Measurements from ENCODE around the gene PCDH15. TPM values are rescaled to one million over a fixed set of nuclear protein-coding genes. Genes with fewer than 3 reads are reported as not detected.

Gene PCDH15
- total RNA-seq, 1 experiment from 2014 or later = 0.59 TPM

- CTCF ChIA-PET = no interaction called here
Measured at GRCh38 chr10:54660397-54660796, 140.6 kb downstream of the PCDH15 start.

GRCh38 chr10:54656643-54657042 is 144.4 kb downstream of the PCDH15 start:
- Mint-ChIP-seq H3K27me3 (ENCODE audit: low read depth) (no peaks in the 10 kb centered on the region), H3K27ac (no peak overlapping the region), H3K4me3 (no peak overlapping the region), H3K4me1 (peaks cover 3% of the 10 kb centered on the region), H3K9me3 (peaks cover 9% of the 10 kb centered on the region), H3K36me3 (no peaks in the 10 kb centered on the region)
- TF ChIP-seq ZNF396 (CRISPR knock-in tag; IDR thresholded peaks at IDR 0.05; ENCODE audit: borderline replicate concordance) (no peak), ZNF281 (CRISPR knock-in tag; IDR thresholded peaks at IDR 0.05) (no peak), CREM (CRISPR knock-in tag; IDR thresholded peaks at IDR 0.05) (no peak), E2F4 (CRISPR knock-in tag; IDR thresholded peaks at IDR 0.05; ENCODE audit: borderline replicate concordance, low read depth) (no peak), ZNF532 (CRISPR knock-in tag; IDR thresholded peaks at IDR 0.05; ENCODE audit: borderline replicate concordance) (no peak), RORB (CRISPR knock-in tag; IDR thresholded peaks at IDR 0.05) (no peak)
- DNase-seq (ENCODE audit: low spot score) = no peak
- POLR2A ChIA-PET = no interaction called here
- no peak for ATAC-seq
- CTCF ChIA-PET = no interaction called here

More at GRCh38 chr10:54660397-54660796, 140.6 kb downstream of the PCDH15 start:
- Mint-ChIP-seq H3K27ac (no peak overlapping the region), H3K9me3 (peaks cover 9% of the 10 kb centered on the region), H3K36me3 (no peaks in the 10 kb centered on the region), H3K27me3 (ENCODE audit: low read depth) (no peaks in the 10 kb centered on the region), H3K4me3 (no peak overlapping the region), H3K4me1 (no peaks in the 10 kb centered on the region)
- POLR2A ChIA-PET = no interaction called here
- DNase-seq (ENCODE audit: low spot score) (no peak), ATAC-seq (no peak)
- TF ChIP-seq OVOL2 (CRISPR knock-in tag; IDR thresholded peaks at IDR 0.05; ENCODE audit: borderline replicate concordance) (no peak), NR1H2 (CRISPR knock-in tag; IDR thresholded peaks at IDR 0.05) (no peak), ZNF232 (CRISPR knock-in tag; IDR thresholded peaks at IDR 0.05) (no peak), ETV6 (CRISPR knock-in tag; IDR thresholded peaks at IDR 0.05) (no peak), EMX1 (CRISPR knock-in tag; IDR thresholded peaks at IDR 0.05) (no peak), USF1 (CRISPR knock-in tag; IDR thresholded peaks at IDR 0.05) (no peak)

- DNase-seq (ENCODE audit: low spot score) = no peak
- Mint-ChIP-seq H3K27me3 (ENCODE audit: low read depth) (no peaks in the 10 kb centered on the region), H3K9me3 (peaks cover 3% of the 10 kb centered on the region; the same call in 1 of the 2 replicates), H3K4me1 (peaks cover 3% of the 10 kb centered on the region), H3K36me3 (no peaks in the 10 kb centered on the region), H3K27ac (no peak overlapping the region), H3K4me3 (no peak overlapping the region)
- ChIA-PET POLR2A (no interaction called here), CTCF (no interaction called here)
- no peak for ATAC-seq
- no peak for TF ChIP-seq GRHL2 (CRISPR knock-in tag; IDR thresholded peaks at IDR 0.05; ENCODE audit: insufficient replicate concordance, severe bottlenecking)
- TF ChIP-seq ZNF232 (CRISPR knock-in tag; IDR thresholded peaks at IDR 0.05) = no peak
- no peak for TF ChIP-seq NFATC4 (CRISPR knock-in tag; IDR thresholded peaks at IDR 0.05)
- TF ChIP-seq ZNF263 (CRISPR knock-in tag; IDR thresholded peaks at IDR 0.05; ENCODE audit: low read depth) = no peak
- TF ChIP-seq FOXJ3 (CRISPR knock-in tag; IDR thresholded peaks at IDR 0.05; ENCODE audit: borderline replicate concordance) = no peak
- TF ChIP-seq CREB1 (CRISPR knock-in tag; IDR thresholded peaks at IDR 0.05) = no peak
- TF ChIP-seq IRF1 (CRISPR knock-in tag; IDR thresholded peaks at IDR 0.05) = no peak
- TF ChIP-seq TEAD1 (CRISPR knock-in tag; IDR thresholded peaks at IDR 0.05) = no peak
- TF ChIP-seq ZMAT4 (CRISPR knock-in tag; IDR thresholded peaks at IDR 0.05) = no peak
Measured at GRCh38 chr10:54653518-54653917, 147.5 kb downstream of the PCDH15 start.

Data from WTC11 (cell line).